Mucosa of stomach (tissue), 1 donor: ENCODE measurements around the gene SECISBP2L.

Experiments used
- H3K27me3 ChIP-seq: one replicate; pipeline ENCODE4 v1.7.0; 2013; ENCODE audit warnings: mild to moderate bottlenecking, low read length; ENCODE audit not compliant: control insufficient read depth, insufficient read depth
- H3K36me3 ChIP-seq: one replicate; pipeline ENCODE4 v1.7.0; 2013; ENCODE audit warnings: low read length; ENCODE audit not compliant: control insufficient read depth, insufficient read depth
- H3K4me1 ChIP-seq: one replicate; pipeline ENCODE4 v1.7.0; 2013; ENCODE audit warnings: mild to moderate bottlenecking, low read length; ENCODE audit not compliant: control insufficient read depth, insufficient read depth
- H3K4me3 ChIP-seq: one replicate; pipeline ENCODE4 v1.7.0; 2013; ENCODE audit warnings: low read length
- H3K9ac ChIP-seq: one replicate; pipeline ENCODE4 v1.7.0; 2013; ENCODE audit warnings: mild to moderate bottlenecking, low read length, moderate library complexity
- H3K9me3 ChIP-seq: one replicate; pipeline ENCODE4 v1.7.0; 2013; ENCODE audit warnings: mild to moderate bottlenecking, low read length, moderate library complexity; ENCODE audit not compliant: control insufficient read depth
- donor health status: Pancreatic carcinoma.

Gene SECISBP2L

GRCh38 chr15:49026700-49027099 lies 19.5 kb downstream of the SECISBP2L start:
- Histone ChIP-seq H3K27me3 (no peaks in the 10 kb centered on the region), H3K4me3 (no peak overlapping the region), H3K36me3 (no peaks in the 10 kb centered on the region), H3K9me3 (no peaks in the 10 kb centered on the region), H3K4me1 (no peaks in the 10 kb centered on the region), H3K9ac (no peak overlapping the region)

DNA sequence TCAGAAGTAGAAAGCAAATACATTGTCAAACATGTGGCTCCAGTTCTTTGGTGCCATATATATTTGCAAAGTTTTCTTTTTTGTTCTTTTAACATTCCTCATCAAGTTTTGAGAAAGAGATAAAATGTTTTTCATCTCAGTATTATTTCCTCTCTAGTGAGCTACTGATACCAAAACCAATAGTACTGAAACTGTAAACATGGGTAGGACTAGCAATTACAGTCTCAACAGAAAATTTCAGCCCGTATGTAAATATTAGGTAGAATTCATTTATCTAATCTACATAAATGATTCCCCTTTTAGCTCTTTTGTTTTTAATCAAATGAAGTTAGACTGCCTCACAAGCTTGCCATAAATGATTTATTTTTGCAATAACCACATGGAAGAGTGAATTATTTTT lies 21.4 kb downstream of the SECISBP2L start:
- Histone ChIP-seq H3K9ac (no peak overlapping the region), H3K4me1 (no peaks in the 10 kb centered on the region), H3K27me3 (no peaks in the 10 kb centered on the region), H3K9me3 (no peaks in the 10 kb centered on the region), H3K4me3 (no peak overlapping the region), H3K36me3 (no peaks in the 10 kb centered on the region)

GRCh38 chr15:49023354-49023753 lies 22.9 kb downstream of the SECISBP2L start:
- H3K9me3 ChIP-seq = no peaks in the 10 kb centered on the region
- no peaks in the 10 kb centered on the region for H3K36me3 ChIP-seq
- H3K4me3 ChIP-seq = no peak overlapping the region
- H3K9ac ChIP-seq = no peak overlapping the region
- H3K4me1 ChIP-seq = no peaks in the 10 kb centered on the region
- no peaks in the 10 kb centered on the region for H3K27me3 ChIP-seq

- no peak overlapping the region for H3K4me3 ChIP-seq
- H3K27me3 ChIP-seq = no peaks in the 10 kb centered on the region
- H3K9me3 ChIP-seq = no peaks in the 10 kb centered on the region
- H3K36me3 ChIP-seq = peaks cover 7% of the 10 kb centered on the region
- no peak overlapping the region for H3K9ac ChIP-seq
- H3K4me1 ChIP-seq = no peaks in the 10 kb centered on the region
Observed at GRCh38 chr15:49015896-49016295, 30.4 kb downstream of the SECISBP2L start.

- no peaks in the 10 kb centered on the region for H3K9me3 ChIP-seq
- no peak overlapping the region for H3K9ac ChIP-seq
- H3K27me3 ChIP-seq = no peaks in the 10 kb centered on the region
- peaks cover 5% of the 10 kb centered on the region for H3K36me3 ChIP-seq
- no peaks in the 10 kb centered on the region for H3K4me1 ChIP-seq
- H3K4me3 ChIP-seq = no peak overlapping the region
Observed at GRCh38 chr15:48999314-48999713, 46.9 kb downstream of the SECISBP2L start.

GRCh38 chr15:48996276-48996675 lies 50.0 kb downstream of the SECISBP2L start:
- Histone ChIP-seq H3K36me3 (peaks cover 5% of the 10 kb centered on the region), H3K27me3 (no peaks in the 10 kb centered on the region), H3K9me3 (no peaks in the 10 kb centered on the region), H3K4me1 (no peaks in the 10 kb centered on the region), H3K4me3 (no peak overlapping the region), H3K9ac (no peak overlapping the region)

- no peaks in the 10 kb centered on the region for H3K27me3 ChIP-seq
- H3K9me3 ChIP-seq = no peaks in the 10 kb centered on the region
- H3K9ac ChIP-seq = no peak overlapping the region
- H3K4me3 ChIP-seq = no peak overlapping the region
- peaks cover 5% of the 10 kb centered on the region for H3K36me3 ChIP-seq
- no peaks in the 10 kb centered on the region for H3K4me1 ChIP-seq
Observed at GRCh38 chr15:48993380-48993779, 52.9 kb downstream of the SECISBP2L start.

DNA sequence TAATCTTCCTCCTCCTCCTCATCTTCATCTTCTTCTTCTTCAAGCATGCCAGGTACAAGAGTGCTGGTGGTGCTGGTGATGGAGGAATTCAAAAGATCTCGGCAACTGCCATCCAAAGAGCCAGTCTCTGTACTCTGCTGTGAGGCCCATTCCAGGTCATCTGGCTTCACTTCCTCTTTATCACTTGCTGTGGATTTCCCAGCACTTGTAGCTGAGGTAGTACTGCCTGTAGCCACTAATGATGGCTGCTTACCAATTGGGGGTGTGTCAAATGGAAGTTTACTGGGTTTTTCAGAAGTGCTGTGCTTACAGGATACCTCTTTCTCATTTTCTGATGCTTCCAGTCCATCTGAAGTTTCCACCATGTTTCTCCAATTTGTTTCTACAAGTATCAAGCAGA lies 53.7 kb downstream of the SECISBP2L start:
- no peaks in the 10 kb centered on the region for H3K9me3 ChIP-seq
- H3K4me1 ChIP-seq = no peaks in the 10 kb centered on the region
- no peak overlapping the region for H3K4me3 ChIP-seq
- no peak overlapping the region for H3K9ac ChIP-seq
- H3K27me3 ChIP-seq = no peaks in the 10 kb centered on the region
- peaks cover 5% of the 10 kb centered on the region for H3K36me3 ChIP-seq

DNA sequence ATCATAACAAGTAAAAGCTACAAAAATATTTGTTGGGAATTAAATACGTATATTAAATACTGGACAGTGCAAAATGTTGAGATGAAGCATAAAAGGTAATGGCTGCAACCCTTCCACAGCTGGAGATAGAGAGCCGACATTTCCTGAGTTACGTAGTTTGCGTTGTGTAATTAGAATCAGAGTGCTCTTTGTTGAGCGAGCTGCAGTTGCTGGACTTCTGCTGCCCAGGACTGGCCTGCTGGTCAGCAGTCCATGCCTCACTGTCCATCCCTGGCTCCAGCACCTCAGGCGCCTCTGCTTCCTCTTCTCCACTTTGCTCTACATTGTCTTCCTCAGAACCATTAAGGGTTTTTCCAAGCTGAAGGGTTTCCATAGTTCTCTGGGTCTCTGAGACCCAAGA lies 54.1 kb downstream of the SECISBP2L start:
- Histone ChIP-seq H3K27me3 (no peaks in the 10 kb centered on the region), H3K9ac (no peak overlapping the region), H3K4me3 (no peak overlapping the region), H3K9me3 (no peaks in the 10 kb centered on the region), H3K36me3 (peaks cover 5% of the 10 kb centered on the region), H3K4me1 (no peaks in the 10 kb centered on the region)

GRCh38 chr15:48989170-48989569 lies 57.1 kb downstream of the SECISBP2L start:
- no peaks in the 10 kb centered on the region for H3K4me1 ChIP-seq
- no peak overlapping the region for H3K9ac ChIP-seq
- no peaks in the 10 kb centered on the region for H3K36me3 ChIP-seq
- no peaks in the 10 kb centered on the region for H3K9me3 ChIP-seq
- H3K27me3 ChIP-seq = no peaks in the 10 kb centered on the region
- H3K4me3 ChIP-seq = no peak overlapping the region

GRCh38 chr15:48987142-48987541 lies 59.1 kb downstream of the SECISBP2L start:
- Histone ChIP-seq H3K4me3 (no peak overlapping the region), H3K9ac (no peak overlapping the region), H3K27me3 (no peaks in the 10 kb centered on the region), H3K9me3 (no peaks in the 10 kb centered on the region), H3K36me3 (no peaks in the 10 kb centered on the region), H3K4me1 (no peaks in the 10 kb centered on the region)

- H3K9me3 ChIP-seq = no peaks in the 10 kb centered on the region
- no peaks in the 10 kb centered on the region for H3K4me1 ChIP-seq
- H3K27me3 ChIP-seq = no peaks in the 10 kb centered on the region
- H3K9ac ChIP-seq = no peak overlapping the region
- H3K36me3 ChIP-seq = no peaks in the 10 kb centered on the region
- H3K4me3 ChIP-seq = no peak overlapping the region
Observed at GRCh38 chr15:48986240-48986639, 60.0 kb downstream of the SECISBP2L start.

- Histone ChIP-seq H3K9me3 (no peaks in the 10 kb centered on the region), H3K4me3 (no peak overlapping the region), H3K4me1 (no peaks in the 10 kb centered on the region)
Observed at GRCh38 chr15:48985516-48985915, 60.7 kb downstream of the SECISBP2L start.

More at GRCh38 chr15:48985516-48985915, 60.7 kb downstream of the SECISBP2L start:
- Histone ChIP-seq H3K9ac (no peak overlapping the region), H3K36me3 (no peaks in the 10 kb centered on the region), H3K27me3 (no peaks in the 10 kb centered on the region)
